T-helper 1 cell treated with Interleukin-12 subunit alpha and Interleukin-12 subunit beta and Interleukin-4 antibody, amounts not matched to agents 30 μg/mL and 1 μg/mL, for 36 hours (primary cell): Measurements from ENCODE around the gene SLC13A1.

Experiments
- H3K27ac Mint-ChIP-seq: one replicate; pipeline ENCODE4 v1.8.0; 2021; ENCODE audit warnings: mild to moderate bottlenecking, mixed read lengths
- H3K27me3 Mint-ChIP-seq: one replicate; pipeline ENCODE4 v1.8.0; 2021; ENCODE audit warnings: low read depth, mixed read lengths
- H3K36me3 Mint-ChIP-seq: one replicate; pipeline ENCODE4 v1.8.0; 2021; ENCODE audit warnings: low read depth, mixed read lengths
- H3K4me1 Mint-ChIP-seq: one replicate; pipeline ENCODE4 v1.8.0; 2021; ENCODE audit warnings: low read depth, mixed read lengths
- H3K4me3 Mint-ChIP-seq: one replicate; pipeline ENCODE4 v1.8.0; 2021; ENCODE audit warnings: mild to moderate bottlenecking, moderate library complexity, mixed read lengths
- H3K9me3 Mint-ChIP-seq: one replicate; pipeline ENCODE4 v1.8.0; 2021; ENCODE audit warnings: mixed read lengths

Gene SLC13A1

GRCh38 chr7:123209786-123210185 lies 10.0 kb upstream of the SLC13A1 start:
- Mint-ChIP-seq H3K4me3 (no peak overlapping the region), H3K27ac (no peak overlapping the region), H3K9me3 (peaks cover 5% of the 10 kb centered on the region), H3K27me3 (no peaks in the 10 kb centered on the region), H3K4me1 (no peaks in the 10 kb centered on the region), H3K36me3 (no peaks in the 10 kb centered on the region)

DNA sequence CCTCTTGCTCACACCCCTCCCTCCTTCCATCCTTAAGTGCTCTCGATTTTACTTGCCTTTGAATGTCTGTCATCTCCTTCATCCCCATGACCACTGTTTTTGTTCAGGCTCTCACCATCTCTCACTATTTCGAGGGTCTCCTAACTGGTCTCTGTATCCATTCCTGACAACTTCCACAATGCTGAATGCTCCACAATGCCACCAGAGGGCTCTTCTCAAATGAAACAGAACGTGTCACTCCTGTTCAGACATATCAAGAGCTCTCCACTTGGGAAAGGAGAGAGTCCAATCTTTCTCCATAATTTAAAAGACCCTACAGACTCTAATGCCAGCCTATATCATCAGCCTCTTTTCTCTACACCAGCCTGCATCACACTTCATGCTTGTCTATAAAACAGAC lies 9.0 kb upstream of the SLC13A1 start:
- H3K36me3 Mint-ChIP-seq: no peaks in the 10 kb centered on the region
- H3K27ac Mint-ChIP-seq: no peak overlapping the region
- no peak overlapping the region for H3K4me3 Mint-ChIP-seq

GRCh38 chr7:123204206-123204835 lies 4.6 kb upstream of the SLC13A1 start:
- no peak overlapping the region for H3K4me3 Mint-ChIP-seq
- no peaks in the 10 kb centered on the region for H3K4me1 Mint-ChIP-seq
- no peaks in the 10 kb centered on the region for H3K9me3 Mint-ChIP-seq
- no peak overlapping the region for H3K27ac Mint-ChIP-seq
- H3K27me3 Mint-ChIP-seq: no peaks in the 10 kb centered on the region
- H3K36me3 Mint-ChIP-seq: no peaks in the 10 kb centered on the region

More for the DNA sequence above, 9.0 kb upstream of the SLC13A1 start:
- H3K27me3 Mint-ChIP-seq: no peaks in the 10 kb centered on the region
- no peaks in the 10 kb centered on the region for H3K9me3 Mint-ChIP-seq
- H3K4me1 Mint-ChIP-seq: no peaks in the 10 kb centered on the region

DNA sequence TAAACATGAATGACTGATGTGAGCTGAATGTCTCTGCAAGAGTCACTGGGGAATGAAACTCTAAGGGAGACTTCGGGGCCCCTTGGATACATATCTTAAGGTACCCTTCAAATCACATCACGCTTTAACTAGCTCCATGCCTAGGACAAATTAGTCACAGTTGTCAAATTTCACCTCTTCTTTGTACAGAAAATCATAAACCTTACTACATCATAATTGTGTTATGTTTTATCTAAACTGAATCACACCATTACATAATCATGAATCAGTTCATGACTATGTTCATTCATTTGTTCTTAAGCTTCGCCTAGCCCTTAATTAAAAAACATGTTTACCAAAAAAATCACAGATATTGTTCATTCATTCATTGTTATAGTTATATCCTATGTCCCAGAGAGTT lies 2.1 kb upstream of the SLC13A1 start:
- no peaks in the 10 kb centered on the region for H3K36me3 Mint-ChIP-seq
- no peak overlapping the region for H3K4me3 Mint-ChIP-seq
- H3K9me3 Mint-ChIP-seq: no peaks in the 10 kb centered on the region
- no peaks in the 10 kb centered on the region for H3K27me3 Mint-ChIP-seq
- H3K4me1 Mint-ChIP-seq: no peaks in the 10 kb centered on the region
- H3K27ac Mint-ChIP-seq: no peak overlapping the region

DNA sequence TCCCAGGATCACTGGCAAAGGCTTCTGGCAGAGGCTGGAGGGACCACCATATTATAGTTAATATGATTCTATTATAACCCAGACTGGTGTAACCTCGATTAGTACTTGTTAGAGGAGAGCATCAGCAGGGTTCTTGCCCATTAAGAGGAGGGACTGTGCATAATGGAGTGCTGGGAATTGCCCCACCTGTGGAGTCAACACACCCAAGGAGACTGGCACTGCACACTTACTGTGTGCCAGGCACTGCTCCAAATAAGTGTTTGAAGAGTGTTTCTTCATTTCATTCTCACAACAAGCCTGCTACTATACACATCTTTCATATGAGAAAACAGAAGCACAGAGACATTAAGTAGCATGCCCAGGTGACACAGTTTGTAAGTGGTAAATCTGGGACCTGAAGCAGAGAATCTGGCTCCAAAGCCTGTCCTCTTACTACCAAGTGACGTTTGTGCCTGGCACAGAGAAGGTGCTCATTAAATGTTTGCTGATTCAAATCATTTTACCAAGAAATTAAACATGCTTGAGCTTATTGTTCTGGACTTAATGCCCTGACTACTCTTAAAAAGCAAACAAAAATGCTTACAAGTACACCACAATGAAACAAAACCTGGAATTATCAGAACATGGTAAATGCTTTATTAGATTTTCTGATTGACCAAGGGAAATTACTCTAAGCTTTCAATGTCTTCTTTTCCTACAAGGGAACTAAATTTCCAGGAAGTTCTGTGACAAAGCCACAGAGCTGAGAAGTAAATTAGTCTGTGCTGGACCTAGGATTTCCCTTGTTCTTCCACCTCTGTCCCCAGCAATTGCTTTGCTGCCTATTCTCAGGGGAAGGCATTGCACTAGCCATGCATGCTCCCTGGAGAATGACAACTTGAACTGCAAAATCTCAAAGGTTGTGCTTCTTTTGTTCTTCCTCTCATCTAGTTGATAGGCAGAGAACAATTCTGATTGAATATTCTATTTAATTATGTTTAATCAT lies 809 bp downstream of the SLC13A1 start:
- H3K9me3 Mint-ChIP-seq: no peaks in the 10 kb centered on the region
- peaks cover 3% of the 10 kb centered on the region for H3K27me3 Mint-ChIP-seq
- H3K4me1 Mint-ChIP-seq: no peaks in the 10 kb centered on the region
- H3K4me3 Mint-ChIP-seq: no peak overlapping the region
- no peak overlapping the region for H3K27ac Mint-ChIP-seq
- no peaks in the 10 kb centered on the region for H3K36me3 Mint-ChIP-seq

DNA sequence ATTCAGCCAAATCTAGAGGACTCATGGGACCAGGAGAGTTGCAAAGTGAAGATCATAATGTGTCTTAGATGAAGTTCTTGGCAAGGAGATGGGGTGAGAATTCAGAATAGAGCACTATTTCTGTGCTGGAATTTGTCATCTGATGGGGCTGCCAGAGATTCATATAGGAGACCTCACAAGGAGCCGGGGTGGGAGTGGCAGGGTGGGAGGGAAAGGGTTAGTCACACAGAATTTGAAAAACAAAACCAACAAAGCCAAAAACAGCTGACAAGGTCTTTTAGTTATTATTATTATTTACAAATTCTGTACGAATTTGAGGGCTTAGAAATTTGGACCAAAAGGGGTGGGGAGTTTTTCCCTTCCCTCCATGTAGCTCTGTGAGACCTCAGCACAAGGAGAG lies 1.7 kb downstream of the SLC13A1 start:
- Mint-ChIP-seq H3K4me1 (no peaks in the 10 kb centered on the region), H3K9me3 (no peaks in the 10 kb centered on the region)

GRCh38 chr7:123193235-123193634 lies 6.5 kb downstream of the SLC13A1 start:
- H3K4me1 Mint-ChIP-seq: peaks cover 12% of the 10 kb centered on the region

More for the DNA sequence above, 1.7 kb downstream of the SLC13A1 start:
- peaks cover 3% of the 10 kb centered on the region for H3K27me3 Mint-ChIP-seq
- H3K4me3 Mint-ChIP-seq: no peak overlapping the region
- H3K27ac Mint-ChIP-seq: no peak overlapping the region
- H3K36me3 Mint-ChIP-seq: no peaks in the 10 kb centered on the region

DNA sequence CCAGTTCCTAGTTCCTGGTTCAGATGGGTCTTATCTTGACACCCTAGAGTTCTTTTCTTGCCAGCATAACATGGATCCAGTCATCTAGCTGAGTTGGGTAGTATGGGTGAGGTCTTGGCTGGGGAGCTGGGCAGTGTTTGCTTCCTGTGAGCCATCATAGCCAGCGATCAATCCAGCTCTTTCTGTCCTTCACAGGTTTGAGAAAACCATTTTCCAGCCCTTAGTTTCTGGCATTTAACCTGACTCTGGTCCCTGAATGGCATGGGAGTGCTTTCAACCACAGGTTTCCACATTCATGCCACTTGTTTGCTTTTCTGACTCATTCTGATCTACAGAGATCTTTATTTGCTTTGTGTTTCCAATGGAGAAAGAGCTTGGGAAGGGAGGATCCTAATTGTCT lies 8.6 kb downstream of the SLC13A1 start:
- H3K4me3 Mint-ChIP-seq: no peak overlapping the region
- H3K4me1 Mint-ChIP-seq: peaks cover 12% of the 10 kb centered on the region
- peak overlapping the region; percentile 79 for H3K27ac Mint-ChIP-seq
- H3K27me3 Mint-ChIP-seq: peaks cover 3% of the 10 kb centered on the region
- H3K9me3 Mint-ChIP-seq: peaks cover 3% of the 10 kb centered on the region
- H3K36me3 Mint-ChIP-seq: peaks cover 1% of the 10 kb centered on the region

More at GRCh38 chr7:123193235-123193634, 6.5 kb downstream of the SLC13A1 start:
- H3K27me3 Mint-ChIP-seq: peaks cover 3% of the 10 kb centered on the region
- no peak overlapping the region for H3K27ac Mint-ChIP-seq
- peaks cover under 1% of the 10 kb centered on the region for H3K9me3 Mint-ChIP-seq
- H3K4me3 Mint-ChIP-seq: no peak overlapping the region
- H3K36me3 Mint-ChIP-seq: peaks cover 1% of the 10 kb centered on the region

- H3K9me3 Mint-ChIP-seq: peaks cover 3% of the 10 kb centered on the region
Observed at GRCh38 chr7:123190109-123190831, 9.5 kb downstream of the SLC13A1 start.

DNA sequence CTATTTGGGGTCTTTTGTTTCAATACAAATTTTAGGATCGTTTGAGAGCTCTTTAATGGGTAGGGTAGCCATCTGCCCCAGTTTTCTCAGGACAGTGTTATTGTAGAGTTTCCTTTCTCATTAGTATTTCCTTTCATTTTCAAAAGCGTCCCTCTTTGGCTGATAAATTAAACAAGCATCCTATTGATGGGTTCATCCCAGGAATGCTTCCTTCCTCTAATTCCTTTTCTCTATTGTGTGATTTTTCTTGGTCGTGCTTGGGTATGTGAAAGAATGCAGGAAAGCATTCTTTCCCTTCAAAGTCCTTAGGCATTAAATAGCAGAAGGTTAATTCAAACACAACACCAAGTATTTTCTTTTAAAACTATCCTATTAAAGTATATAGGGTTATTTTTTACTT lies 14.0 kb downstream of the SLC13A1 start:
- peaks cover 3% of the 10 kb centered on the region for H3K9me3 Mint-ChIP-seq

More at GRCh38 chr7:123190109-123190831, 9.5 kb downstream of the SLC13A1 start:
- Mint-ChIP-seq H3K36me3 (peaks cover 1% of the 10 kb centered on the region), H3K27ac (peak overlapping the region; percentile 84), H3K27me3 (peaks cover 3% of the 10 kb centered on the region), H3K4me1 (peaks cover 12% of the 10 kb centered on the region), H3K4me3 (no peak overlapping the region)

DNA sequence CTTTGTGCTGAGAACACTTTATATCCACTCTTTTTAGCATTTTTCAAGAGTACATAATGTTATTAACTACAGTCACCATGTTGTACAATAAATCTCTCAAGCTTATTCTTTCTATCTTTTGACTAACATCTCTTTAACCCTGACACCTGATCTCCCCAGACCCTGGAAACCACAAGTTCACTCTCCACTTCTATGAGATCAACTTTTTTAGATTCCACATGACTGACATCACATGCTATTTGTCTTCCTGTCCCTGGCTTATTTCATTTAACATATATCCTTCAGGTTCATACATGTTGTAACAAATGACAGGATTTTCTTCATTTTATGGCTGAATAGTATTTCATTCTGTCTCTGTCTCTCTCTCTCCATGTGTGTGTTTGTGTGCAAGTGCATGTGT lies 15.5 kb downstream of the SLC13A1 start:
- Mint-ChIP-seq H3K4me3 (no peak overlapping the region), H3K27me3 (no peaks in the 10 kb centered on the region), H3K36me3 (no peaks in the 10 kb centered on the region), H3K27ac (no peak overlapping the region), H3K4me1 (no peaks in the 10 kb centered on the region), H3K9me3 (peaks cover 3% of the 10 kb centered on the region)

More for the DNA sequence above, 14.0 kb downstream of the SLC13A1 start:
- no peaks in the 10 kb centered on the region for H3K36me3 Mint-ChIP-seq
- no peaks in the 10 kb centered on the region for H3K27me3 Mint-ChIP-seq
- H3K4me3 Mint-ChIP-seq: no peak overlapping the region
- H3K27ac Mint-ChIP-seq: no peak overlapping the region
- H3K4me1 Mint-ChIP-seq: peaks cover 7% of the 10 kb centered on the region

GRCh38 chr7:123183431-123183830 lies 16.3 kb downstream of the SLC13A1 start:
- Mint-ChIP-seq H3K27me3 (no peaks in the 10 kb centered on the region), H3K4me1 (no peaks in the 10 kb centered on the region), H3K27ac (no peak overlapping the region), H3K9me3 (peaks cover 3% of the 10 kb centered on the region), H3K4me3 (no peak overlapping the region), H3K36me3 (no peaks in the 10 kb centered on the region)

- no peaks in the 10 kb centered on the region for H3K4me1 Mint-ChIP-seq
- no peaks in the 10 kb centered on the region for H3K36me3 Mint-ChIP-seq
- no peak overlapping the region for H3K4me3 Mint-ChIP-seq
- H3K27me3 Mint-ChIP-seq: no peaks in the 10 kb centered on the region
- H3K27ac Mint-ChIP-seq: no peak overlapping the region
- H3K9me3 Mint-ChIP-seq: no peaks in the 10 kb centered on the region
Observed at GRCh38 chr7:123177442-123177841, 22.3 kb downstream of the SLC13A1 start.
